SU-DHL-6 (cell line): Measurements from ENCODE around the gene OLR1.

ENCODE experiments used
- H2AFZ ChIP-seq: fragments of 200-600 bp; sonication (generic); 2 replicates; pipeline ENCODE4 v1.6.1; 2014; ENCODE audit warnings: low read depth, mild to moderate bottlenecking, moderate library complexity, mixed read lengths, antibody characterized with exemption, low read length; ENCODE audit not compliant: severe bottlenecking
- H3F3A ChIP-seq: fragments of 200-600 bp; shearing (Covaris generic); 2 replicates; pipeline ENCODE4 v1.6.0; 2016; ENCODE audit warnings: antibody characterized with exemption, mild to moderate bottlenecking; ENCODE audit not compliant: insufficient read depth
- H3K27ac ChIP-seq: fragments of 200-600 bp; sonication (generic); 2 replicates; pipeline ENCODE4 v1.5.1; 2016; ENCODE audit warnings: low read depth, mild to moderate bottlenecking, low read length, moderate library complexity, mixed read lengths
- H3K27me3 ChIP-seq: fragments of 200-600 bp; sonication (generic), shearing (Covaris generic); 2 replicates; pipeline ENCODE4 v1.6.0; 2014; ENCODE audit warnings: mild to moderate bottlenecking, low read length
- H3K36me3 ChIP-seq: fragments of 200-600 bp; sonication (generic); 2 replicates; pipeline ENCODE4 v1.6.1; 2014; ENCODE audit warnings: mild to moderate bottlenecking, low read length, mixed read lengths
- H3K4me2 ChIP-seq: fragments of 300-600, 200-600 bp; shearing (Covaris generic), sonication (generic); 2 replicates; pipeline ENCODE4 v1.6.0; 2014; ENCODE audit warnings: low read length, low read depth, mild to moderate bottlenecking; ENCODE audit not compliant: poor library complexity, severe bottlenecking
- H3K4me3 ChIP-seq: fragments of 200-600 bp; sonication (generic); 2 replicates; pipeline ENCODE4 v1.5.1; 2014; ENCODE audit warnings: antibody characterized with exemption, low read length, mild to moderate bottlenecking, mixed read lengths; ENCODE audit not compliant: insufficient read depth, poor library complexity, severe bottlenecking
- H3K79me2 ChIP-seq: fragments of 200-600 bp; sonication (generic); 2 replicates; pipeline ENCODE4 v1.6.1; 2014; ENCODE audit warnings: mild to moderate bottlenecking, low read length, moderate library complexity; ENCODE audit not compliant: insufficient read depth
- H3K9ac ChIP-seq: fragments of 200-600 bp; sonication (generic); 2 replicates; pipeline ENCODE4 v1.7.0; 2014; ENCODE audit warnings: mild to moderate bottlenecking, low read length
- H3K9me2 ChIP-seq: fragments of 200-600 bp; sonication (generic); replicated peaks from 2 replicates; pipeline ENCODE4 v1.6.1; 2014; ENCODE audit warnings: low read length; ENCODE audit not compliant: insufficient read depth
- H3K9me3 ChIP-seq: fragments of 200-600 bp; sonication (generic); 2 replicates; pipeline ENCODE4 v1.6.1; 2014; ENCODE audit warnings: low read length, mixed read lengths; ENCODE audit not compliant: insufficient read depth
- H4K20me1 ChIP-seq: fragments of 200-600 bp; sonication (generic); 2 replicates; pipeline ENCODE4 v1.6.1; 2014; ENCODE audit warnings: low read depth, mild to moderate bottlenecking, antibody characterized with exemption, low read length, moderate library complexity, mixed read lengths
- EZH2phosphoT487 ChIP-seq: fragments of 200-600 bp; sonication (generic), shearing (Covaris generic); conservative IDR thresholded peaks from 2 replicates; pipeline ENCODE4 v1.6.1; 2018; ENCODE audit warnings: mild to moderate bottlenecking, antibody characterized with exemption, low read length, moderate library complexity, mixed read lengths
- TF ChIP-seq, protein P1 (sequence below): fragments of 200-600 bp; sonication (generic); IDR thresholded peaks from one replicate; pipeline ENCODE4 v1.5.1; 2017; ENCODE audit warnings: antibody characterized with exemption, mild to moderate bottlenecking, low read length, moderate library complexity; ENCODE audit not compliant: insufficient read depth, poor library complexity, severe bottlenecking

The OLR1 gene

DNA sequence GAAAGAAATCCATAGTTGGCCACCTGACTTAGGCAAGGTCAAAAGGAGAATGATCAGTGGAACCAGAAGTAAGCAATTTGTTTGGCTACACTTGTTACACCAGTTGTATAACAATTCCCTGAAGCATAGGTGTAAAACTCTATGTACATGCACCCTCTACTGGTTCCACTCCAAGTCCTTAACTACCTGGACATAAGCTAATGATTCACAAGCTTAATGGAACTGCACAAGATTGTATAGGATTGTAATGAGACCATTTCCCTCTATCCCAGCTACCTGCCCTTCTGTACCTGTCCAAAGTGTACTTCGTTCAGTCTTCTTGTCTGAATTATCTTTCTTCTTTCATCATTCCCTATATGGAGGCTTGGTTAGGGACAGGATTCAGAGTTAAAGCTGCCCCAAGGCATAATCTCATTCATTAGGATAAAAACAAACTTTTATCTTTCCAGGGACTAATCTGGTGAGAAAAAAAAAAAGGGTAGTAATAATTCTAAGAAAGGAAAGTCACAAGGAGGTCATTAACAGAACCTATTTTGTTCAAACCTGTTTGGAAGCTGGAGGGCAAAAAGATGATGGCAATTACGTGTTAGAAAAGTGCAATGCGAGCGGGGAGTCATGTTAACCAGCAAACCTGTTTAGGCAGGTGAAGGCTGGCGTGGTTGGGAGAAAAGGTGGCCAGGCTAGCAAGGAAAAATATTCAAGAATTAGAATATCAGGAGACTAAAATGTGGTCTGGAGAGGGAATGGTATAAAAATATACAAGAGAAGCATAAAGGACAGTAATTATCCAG, 4.1 kb upstream of the OLR1 start:
- Histone ChIP-seq H3K27me3 (no peaks in the 10 kb centered on the region), H3K4me3 (no peak overlapping the region), H4K20me1 (no peaks in the 10 kb centered on the region), H3K9ac (no peak overlapping the region), H2AFZ (no peak overlapping the region), H3K9me2 (no peaks in the 10 kb centered on the region), H3K9me3 (no peaks in the 10 kb centered on the region), H3K27ac (no peak overlapping the region), H3F3A (no peaks in the 10 kb centered on the region), H3K36me3 (no peaks in the 10 kb centered on the region), H3K79me2 (no peaks in the 10 kb centered on the region), H3K4me2 (no peak overlapping the region)
- TF ChIP-seq, protein P1, sequence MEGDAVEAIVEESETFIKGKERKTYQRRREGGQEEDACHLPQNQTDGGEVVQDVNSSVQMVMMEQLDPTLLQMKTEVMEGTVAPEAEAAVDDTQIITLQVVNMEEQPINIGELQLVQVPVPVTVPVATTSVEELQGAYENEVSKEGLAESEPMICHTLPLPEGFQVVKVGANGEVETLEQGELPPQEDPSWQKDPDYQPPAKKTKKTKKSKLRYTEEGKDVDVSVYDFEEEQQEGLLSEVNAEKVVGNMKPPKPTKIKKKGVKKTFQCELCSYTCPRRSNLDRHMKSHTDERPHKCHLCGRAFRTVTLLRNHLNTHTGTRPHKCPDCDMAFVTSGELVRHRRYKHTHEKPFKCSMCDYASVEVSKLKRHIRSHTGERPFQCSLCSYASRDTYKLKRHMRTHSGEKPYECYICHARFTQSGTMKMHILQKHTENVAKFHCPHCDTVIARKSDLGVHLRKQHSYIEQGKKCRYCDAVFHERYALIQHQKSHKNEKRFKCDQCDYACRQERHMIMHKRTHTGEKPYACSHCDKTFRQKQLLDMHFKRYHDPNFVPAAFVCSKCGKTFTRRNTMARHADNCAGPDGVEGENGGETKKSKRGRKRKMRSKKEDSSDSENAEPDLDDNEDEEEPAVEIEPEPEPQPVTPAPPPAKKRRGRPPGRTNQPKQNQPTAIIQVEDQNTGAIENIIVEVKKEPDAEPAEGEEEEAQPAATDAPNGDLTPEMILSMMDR, result no peak
- TF ChIP-seq EZH2phosphoT487, result no peak

DNA sequence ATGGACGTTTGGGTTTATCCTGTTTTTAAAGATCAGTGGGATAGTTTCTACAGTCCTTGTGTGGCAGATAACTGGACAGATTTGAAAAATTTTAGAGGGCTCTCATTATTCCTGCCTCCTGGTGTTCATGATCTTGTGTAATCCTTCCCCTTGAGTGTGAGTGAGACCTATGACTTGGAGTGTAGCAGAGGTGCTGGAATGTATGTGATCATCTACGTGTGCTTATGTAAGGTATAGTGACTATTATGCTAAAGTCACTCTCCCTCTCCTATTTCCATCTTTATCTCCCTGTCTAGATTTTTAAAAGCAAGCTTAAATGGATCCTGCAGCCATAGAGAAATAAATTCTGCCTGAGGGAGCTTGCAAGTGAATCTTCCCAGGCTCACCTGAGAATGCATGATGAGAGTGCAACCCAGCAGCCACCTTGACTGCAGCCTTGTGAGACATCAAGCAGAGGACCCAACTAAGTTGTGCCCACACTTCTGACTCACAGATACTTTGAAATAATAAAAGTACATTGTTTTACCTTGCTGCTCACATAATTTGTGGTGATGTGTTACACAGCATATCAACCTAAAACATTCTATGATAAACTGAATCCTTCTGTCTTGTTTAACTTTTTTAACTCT, 3.2 kb upstream of the OLR1 start:
- H3K27ac ChIP-seq, result no peak overlapping the region

DNA sequence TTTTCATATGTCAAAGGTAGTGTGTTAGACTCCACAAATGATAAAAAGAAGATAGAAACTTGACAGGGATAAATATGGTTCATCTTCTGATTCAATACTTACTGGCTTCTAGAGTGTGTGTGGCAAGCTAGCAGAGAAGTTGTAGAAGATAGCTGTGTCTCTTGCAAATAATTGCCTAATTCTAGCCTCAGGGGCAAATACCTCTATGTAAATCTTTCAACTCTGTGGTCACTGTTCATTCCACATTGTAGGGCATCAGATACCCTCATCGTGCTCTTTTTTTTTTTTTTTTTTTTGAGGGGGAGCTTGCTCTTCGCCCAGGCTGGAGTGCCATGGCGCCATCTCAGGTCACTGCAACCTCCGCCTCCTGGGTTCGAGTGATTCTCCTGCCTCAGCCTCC, 1.7 kb downstream of the OLR1 start:
- Histone ChIP-seq H2AFZ (no peak overlapping the region), H3K9me2 (no peaks in the 10 kb centered on the region), H3K36me3 (no peaks in the 10 kb centered on the region), H3K9ac (no peak overlapping the region), H4K20me1 (no peaks in the 10 kb centered on the region), H3K27ac (no peak overlapping the region), H3K4me2 (no peak overlapping the region), H3K27me3 (no peaks in the 10 kb centered on the region), H3K4me3 (no peak overlapping the region), H3F3A (no peaks in the 10 kb centered on the region), H3K79me2 (no peaks in the 10 kb centered on the region), H3K9me3 (no peaks in the 10 kb centered on the region)
- no peak for TF ChIP-seq EZH2phosphoT487
- TF ChIP-seq, protein P1, result no peak

More for the DNA sequence above, 3.2 kb upstream of the OLR1 start:
- Histone ChIP-seq H3K9me2 (no peaks in the 10 kb centered on the region), H3F3A (no peaks in the 10 kb centered on the region), H3K9me3 (no peaks in the 10 kb centered on the region), H3K4me3 (no peak overlapping the region), H3K79me2 (no peaks in the 10 kb centered on the region), H3K27me3 (no peaks in the 10 kb centered on the region), H3K9ac (no peak overlapping the region), H2AFZ (no peak overlapping the region), H3K36me3 (no peaks in the 10 kb centered on the region), H3K4me2 (no peak overlapping the region), H4K20me1 (no peaks in the 10 kb centered on the region)
- TF ChIP-seq, protein P1, result no peak
- TF ChIP-seq EZH2phosphoT487, result no peak
